ENCODE measurements around the gene PTGDS. TPM values are rescaled to one million over a fixed set of nuclear protein-coding genes. Genes with fewer than 3 reads are reported as not detected.

Gene PTGDS
- total RNA-seq, 3 donors from 2014 or later (not counting 1 experiment from before 2014, with no cell fraction given): 157 to 361 (median 296) TPM

DNA sequence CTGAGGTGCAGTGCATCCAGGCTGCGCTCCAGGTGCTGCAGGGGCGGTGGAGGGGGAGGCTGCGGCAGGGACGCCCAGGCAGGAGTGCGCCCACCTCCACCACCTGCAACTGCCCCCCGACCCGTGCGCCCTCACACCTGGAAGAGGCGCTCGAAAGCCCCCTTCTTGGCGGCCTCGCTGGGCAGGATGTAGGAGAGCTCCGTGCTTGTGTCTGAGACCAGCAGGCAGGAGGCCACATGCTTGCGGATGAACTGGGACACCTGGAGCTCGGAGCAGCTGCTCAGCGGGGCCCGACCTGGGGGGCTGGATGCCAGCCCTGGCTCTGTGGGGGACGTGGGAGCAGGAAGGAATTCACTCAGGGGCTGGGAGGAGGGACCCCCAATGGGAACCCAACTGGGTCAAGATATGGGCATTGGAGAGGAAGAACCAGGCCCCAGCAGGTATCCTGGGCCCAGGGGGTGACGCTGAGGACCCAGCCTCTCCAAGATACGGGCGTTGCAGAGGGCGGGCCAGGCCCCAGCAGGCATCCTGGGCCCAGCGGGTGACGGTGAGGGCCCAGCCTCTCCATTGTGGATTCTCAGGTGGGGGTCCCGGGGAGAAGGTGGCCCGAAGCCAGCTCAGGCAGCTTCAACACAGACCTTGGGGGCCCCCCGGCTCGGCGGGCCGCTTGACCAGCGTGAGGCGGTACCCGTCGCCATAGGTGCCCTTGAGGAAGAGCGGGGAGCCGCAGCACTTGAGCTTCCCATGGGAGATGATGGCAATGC lies 37.7 kb downstream of the PTGDS start:
- peaks cover 0 to 3% of the 10 kb centered on the region in 2 donors for H3K4me1 Mint-ChIP-seq
- ATAC-seq (no peak), DNase-seq (no peak)
- no peaks in the 10 kb centered on the region for H3K4me1 ChIP-seq (ENCODE audit: control insufficient read depth, insufficient read depth, low read length)
- H3K36me3 Mint-ChIP-seq: no peaks in the 10 kb centered on the region
- no peaks in the 10 kb centered on the region for H3K9me3 ChIP-seq (ENCODE audit: control insufficient read depth, insufficient read depth, low read length)
- no peak for TF ChIP-seq CTCF (IDR thresholded peaks at IDR 0.05)
- H3K27ac ChIP-seq (ENCODE audit: low read length): no peak overlapping the region
- no peaks in the 10 kb centered on the region for H3K27me3 ChIP-seq (ENCODE audit: control insufficient read depth, insufficient read depth, low read length)
- H3K27me3 Mint-ChIP-seq (ENCODE audit: low read depth in 2 of 2): no peaks in the 10 kb centered on the region
- intact Hi-C loops (cut with micrococcal nuclease): no loop called here
- H3K36me3 ChIP-seq (ENCODE audit: control insufficient read depth, insufficient read depth, low read length): peaks cover 73% of the 10 kb centered on the region
- H3K4me3 ChIP-seq (ENCODE audit: low read length): no peak overlapping the region
- 96% methylated on average over 36 of the region's 36 CpGs for WGBS (ENCODE audit: insufficient coverage)
- no peak overlapping the region for H3K27ac Mint-ChIP-seq
- no peaks in the 10 kb centered on the region for H3K9me3 Mint-ChIP-seq
- H3K4me3 Mint-ChIP-seq: no peak overlapping the region

DNA sequence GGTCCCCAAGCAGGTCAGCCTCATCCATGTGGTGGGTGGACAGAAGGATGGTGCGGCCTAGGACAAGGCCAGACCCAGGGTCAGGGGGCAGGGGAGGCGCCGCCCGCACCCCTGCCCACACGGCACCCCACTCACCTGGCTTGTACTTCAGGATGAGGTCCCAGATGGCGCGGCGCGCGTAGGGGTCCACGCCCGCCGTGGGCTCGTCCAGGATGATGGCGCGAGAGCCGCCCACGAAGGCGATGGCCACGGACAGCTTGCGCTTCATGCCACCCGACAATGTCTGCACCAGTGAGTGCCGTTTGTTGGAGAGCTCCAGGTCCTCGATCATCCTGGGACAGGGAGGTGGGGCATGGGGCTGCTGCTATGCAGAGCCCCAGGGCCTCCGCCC lies 38.2 kb downstream of the PTGDS start:
- Mint-ChIP-seq H3K36me3 (no peaks in the 10 kb centered on the region), H3K27me3 (ENCODE audit: low read depth in 2 of 2) (no peaks in the 10 kb centered on the region), H3K27ac (no peak overlapping the region), H3K4me1 (peaks cover 0 to 3% of the 10 kb centered on the region in 2 donors), H3K4me3 (no peak overlapping the region), H3K9me3 (no peaks in the 10 kb centered on the region)
- ATAC-seq (no peak), DNase-seq (no peak)
- no peaks in the 10 kb centered on the region for H3K4me1 ChIP-seq (ENCODE audit: control insufficient read depth, insufficient read depth, low read length)
- no peaks in the 10 kb centered on the region for H3K27me3 ChIP-seq (ENCODE audit: control insufficient read depth, insufficient read depth, low read length)
- H3K9me3 ChIP-seq (ENCODE audit: control insufficient read depth, insufficient read depth, low read length): no peaks in the 10 kb centered on the region
- no peak overlapping the region for H3K4me3 ChIP-seq (ENCODE audit: low read length)
- intact Hi-C loops (cut with micrococcal nuclease): no loop called here
- peaks cover 78% of the 10 kb centered on the region for H3K36me3 ChIP-seq (ENCODE audit: control insufficient read depth, insufficient read depth, low read length)
- TF ChIP-seq CTCF (IDR thresholded peaks at IDR 0.05): no peak
- H3K27ac ChIP-seq (ENCODE audit: low read length): no peak overlapping the region
- 98% methylated on average over 25 of the region's 25 CpGs for WGBS (ENCODE audit: insufficient coverage)

DNA sequence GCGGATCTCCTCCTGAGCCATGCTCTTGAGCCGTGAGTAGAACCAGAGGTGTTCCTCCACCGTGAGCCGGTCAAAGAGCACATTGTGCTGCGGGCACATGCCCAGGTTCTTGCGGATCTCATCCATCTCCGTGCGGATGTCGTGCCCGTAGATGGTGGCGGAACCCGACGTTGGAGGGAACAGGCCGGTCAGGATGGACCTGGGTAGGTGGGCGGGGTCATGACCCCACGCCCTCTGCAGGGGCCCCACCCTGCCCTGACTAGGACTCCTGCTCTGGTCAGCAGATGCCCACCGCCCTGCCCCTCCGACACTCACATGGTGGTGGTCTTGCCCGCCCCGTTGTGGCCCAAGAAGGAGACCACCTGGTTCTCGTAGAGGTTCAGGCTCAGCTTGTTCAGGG lies 38.7 kb downstream of the PTGDS start:
- DNase-seq (no peak), ATAC-seq (no peak)
- Mint-ChIP-seq H3K9me3 (no peaks in the 10 kb centered on the region), H3K27ac (no peak overlapping the region), H3K27me3 (ENCODE audit: low read depth in 2 of 2) (no peaks in the 10 kb centered on the region), H3K4me1 (peaks cover 0 to 3% of the 10 kb centered on the region in 2 donors), H3K36me3 (no peaks in the 10 kb centered on the region), H3K4me3 (no peak overlapping the region)
- Histone ChIP-seq H3K36me3 (ENCODE audit: control insufficient read depth, insufficient read depth, low read length) (peaks cover 81% of the 10 kb centered on the region), H3K27ac (ENCODE audit: low read length) (no peak overlapping the region), H3K4me1 (ENCODE audit: control insufficient read depth, insufficient read depth, low read length) (no peaks in the 10 kb centered on the region), H3K9me3 (ENCODE audit: control insufficient read depth, insufficient read depth, low read length) (no peaks in the 10 kb centered on the region), H3K27me3 (ENCODE audit: control insufficient read depth, insufficient read depth, low read length) (no peaks in the 10 kb centered on the region), H3K4me3 (ENCODE audit: low read length) (no peak overlapping the region)
- no peak for TF ChIP-seq CTCF (IDR thresholded peaks at IDR 0.05)
- intact Hi-C loops (cut with micrococcal nuclease): no loop called here
- WGBS (ENCODE audit: insufficient coverage): 96% methylated on average over 21 of the region's 21 CpGs

DNA sequence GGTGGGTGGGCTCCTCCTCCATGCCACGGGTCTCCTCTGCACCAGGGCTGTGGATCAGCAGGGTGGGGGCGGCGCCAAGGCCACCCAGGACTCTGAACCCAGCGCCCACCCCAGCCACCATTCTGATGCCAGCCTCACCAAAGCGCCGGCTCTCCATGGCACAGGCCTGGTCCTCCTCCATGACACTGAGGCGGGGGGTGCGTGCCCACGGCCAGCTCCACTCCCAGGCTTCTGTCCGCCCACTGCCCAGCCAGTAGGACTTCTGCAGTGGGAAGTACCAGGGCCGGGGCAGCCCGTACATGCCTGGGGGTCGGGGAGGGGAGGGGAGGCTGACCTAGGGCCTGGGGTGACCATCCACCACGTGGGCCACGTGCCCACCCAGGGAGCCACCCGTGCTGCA lies 39.1 kb downstream of the PTGDS start:
- Mint-ChIP-seq H3K27ac (no peak overlapping the region), H3K36me3 (no peaks in the 10 kb centered on the region), H3K27me3 (ENCODE audit: low read depth in 2 of 2) (no peaks in the 10 kb centered on the region), H3K9me3 (no peaks in the 10 kb centered on the region), H3K4me3 (no peak overlapping the region), H3K4me1 (peaks cover 0 to 1% of the 10 kb centered on the region in 2 donors)
- peaks cover 1% of the 10 kb centered on the region for H3K4me1 ChIP-seq (ENCODE audit: control insufficient read depth, insufficient read depth, low read length)
- peaks cover 79% of the 10 kb centered on the region for H3K36me3 ChIP-seq (ENCODE audit: control insufficient read depth, insufficient read depth, low read length)
- intact Hi-C loops (cut with micrococcal nuclease): no loop called here
- no peaks in the 10 kb centered on the region for H3K27me3 ChIP-seq (ENCODE audit: control insufficient read depth, insufficient read depth, low read length)
- 96% methylated on average over 16 of the region's 16 CpGs for WGBS (ENCODE audit: insufficient coverage)
- H3K9me3 ChIP-seq (ENCODE audit: control insufficient read depth, insufficient read depth, low read length): no peaks in the 10 kb centered on the region
- TF ChIP-seq CTCF (IDR thresholded peaks at IDR 0.05): no peak
- DNase-seq (no peak), ATAC-seq (no peak)
- no peak overlapping the region for H3K4me3 ChIP-seq (ENCODE audit: low read length)
- H3K27ac ChIP-seq (ENCODE audit: low read length): no peak overlapping the region

All from natural killer cell (primary cell).